ENCODE results near the gene LHFPL4.

The LHFPL4 gene

DNA sequence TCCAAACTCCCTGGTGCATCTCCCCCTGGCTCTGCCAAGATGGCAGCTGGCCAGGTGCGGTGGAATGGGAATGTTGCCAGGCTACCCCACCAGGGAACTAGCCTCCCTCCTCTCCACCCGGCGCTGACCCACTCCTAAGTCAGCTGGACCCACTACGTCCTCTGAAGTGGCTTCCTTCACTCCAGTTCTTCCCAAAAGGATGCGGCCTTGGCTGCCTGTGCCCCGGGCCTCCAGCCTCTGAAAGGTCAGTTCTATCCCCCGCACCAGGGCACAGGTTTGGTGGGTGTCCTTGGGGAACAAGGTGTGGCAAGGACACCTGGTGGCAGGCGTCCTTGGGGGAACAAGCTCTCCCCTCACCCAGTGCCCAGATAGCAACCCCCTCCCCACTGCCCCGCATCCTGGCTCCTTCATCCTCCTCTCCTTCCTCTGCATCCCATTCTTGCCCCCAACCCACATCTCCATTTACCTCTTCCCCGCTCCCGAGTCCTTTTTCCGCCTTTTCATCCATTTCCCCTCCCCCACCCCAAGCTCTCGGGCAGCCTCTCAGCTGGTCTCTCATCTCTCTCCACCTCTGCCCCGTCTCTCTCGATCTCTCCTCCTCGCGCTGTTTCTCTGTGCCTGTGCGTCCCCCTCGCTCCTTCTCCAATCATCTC, 54.0 kb downstream of the LHFPL4 start:
- H3K27me3 ChIP-seq (ENCODE audit: insufficient read depth, poor library complexity, severe bottlenecking) = peaks cover 10% of the 10 kb centered on the region
- H3K4me3 ChIP-seq (replicated peaks; ENCODE audit: insufficient read depth, low read length) = no peak overlapping the region
- DNase-seq (ENCODE audit: low read depth in 1 of 2, low spot score in 1 of 2) = no peak
- no peak for TF ChIP-seq GABPA (IDR thresholded peaks at IDR 0.05; ENCODE audit: low read depth)
- TF ChIP-seq, protein P1, sequence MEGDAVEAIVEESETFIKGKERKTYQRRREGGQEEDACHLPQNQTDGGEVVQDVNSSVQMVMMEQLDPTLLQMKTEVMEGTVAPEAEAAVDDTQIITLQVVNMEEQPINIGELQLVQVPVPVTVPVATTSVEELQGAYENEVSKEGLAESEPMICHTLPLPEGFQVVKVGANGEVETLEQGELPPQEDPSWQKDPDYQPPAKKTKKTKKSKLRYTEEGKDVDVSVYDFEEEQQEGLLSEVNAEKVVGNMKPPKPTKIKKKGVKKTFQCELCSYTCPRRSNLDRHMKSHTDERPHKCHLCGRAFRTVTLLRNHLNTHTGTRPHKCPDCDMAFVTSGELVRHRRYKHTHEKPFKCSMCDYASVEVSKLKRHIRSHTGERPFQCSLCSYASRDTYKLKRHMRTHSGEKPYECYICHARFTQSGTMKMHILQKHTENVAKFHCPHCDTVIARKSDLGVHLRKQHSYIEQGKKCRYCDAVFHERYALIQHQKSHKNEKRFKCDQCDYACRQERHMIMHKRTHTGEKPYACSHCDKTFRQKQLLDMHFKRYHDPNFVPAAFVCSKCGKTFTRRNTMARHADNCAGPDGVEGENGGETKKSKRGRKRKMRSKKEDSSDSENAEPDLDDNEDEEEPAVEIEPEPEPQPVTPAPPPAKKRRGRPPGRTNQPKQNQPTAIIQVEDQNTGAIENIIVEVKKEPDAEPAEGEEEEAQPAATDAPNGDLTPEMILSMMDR (IDR thresholded peaks at IDR 0.05; ENCODE audit: insufficient read depth, low read length) = no peak
- TF ChIP-seq, protein P2, sequence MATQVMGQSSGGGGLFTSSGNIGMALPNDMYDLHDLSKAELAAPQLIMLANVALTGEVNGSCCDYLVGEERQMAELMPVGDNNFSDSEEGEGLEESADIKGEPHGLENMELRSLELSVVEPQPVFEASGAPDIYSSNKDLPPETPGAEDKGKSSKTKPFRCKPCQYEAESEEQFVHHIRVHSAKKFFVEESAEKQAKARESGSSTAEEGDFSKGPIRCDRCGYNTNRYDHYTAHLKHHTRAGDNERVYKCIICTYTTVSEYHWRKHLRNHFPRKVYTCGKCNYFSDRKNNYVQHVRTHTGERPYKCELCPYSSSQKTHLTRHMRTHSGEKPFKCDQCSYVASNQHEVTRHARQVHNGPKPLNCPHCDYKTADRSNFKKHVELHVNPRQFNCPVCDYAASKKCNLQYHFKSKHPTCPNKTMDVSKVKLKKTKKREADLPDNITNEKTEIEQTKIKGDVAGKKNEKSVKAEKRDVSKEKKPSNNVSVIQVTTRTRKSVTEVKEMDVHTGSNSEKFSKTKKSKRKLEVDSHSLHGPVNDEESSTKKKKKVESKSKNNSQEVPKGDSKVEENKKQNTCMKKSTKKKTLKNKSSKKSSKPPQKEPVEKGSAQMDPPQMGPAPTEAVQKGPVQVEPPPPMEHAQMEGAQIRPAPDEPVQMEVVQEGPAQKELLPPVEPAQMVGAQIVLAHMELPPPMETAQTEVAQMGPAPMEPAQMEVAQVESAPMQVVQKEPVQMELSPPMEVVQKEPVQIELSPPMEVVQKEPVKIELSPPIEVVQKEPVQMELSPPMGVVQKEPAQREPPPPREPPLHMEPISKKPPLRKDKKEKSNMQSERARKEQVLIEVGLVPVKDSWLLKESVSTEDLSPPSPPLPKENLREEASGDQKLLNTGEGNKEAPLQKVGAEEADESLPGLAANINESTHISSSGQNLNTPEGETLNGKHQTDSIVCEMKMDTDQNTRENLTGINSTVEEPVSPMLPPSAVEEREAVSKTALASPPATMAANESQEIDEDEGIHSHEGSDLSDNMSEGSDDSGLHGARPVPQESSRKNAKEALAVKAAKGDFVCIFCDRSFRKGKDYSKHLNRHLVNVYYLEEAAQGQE (IDR thresholded peaks at IDR 0.05; ENCODE audit: insufficient replicate concordance, low read depth) = no peak
- TF ChIP-seq POLR2AphosphoS5 (IDR thresholded peaks at IDR 0.05; ENCODE audit: low read depth) = no peak
- TF ChIP-seq SPI1 (IDR thresholded peaks at IDR 0.05; ENCODE audit: borderline replicate concordance, low read depth) = no peak
- no peak overlapping the region for H3K27ac ChIP-seq (replicated peaks)

DNA sequence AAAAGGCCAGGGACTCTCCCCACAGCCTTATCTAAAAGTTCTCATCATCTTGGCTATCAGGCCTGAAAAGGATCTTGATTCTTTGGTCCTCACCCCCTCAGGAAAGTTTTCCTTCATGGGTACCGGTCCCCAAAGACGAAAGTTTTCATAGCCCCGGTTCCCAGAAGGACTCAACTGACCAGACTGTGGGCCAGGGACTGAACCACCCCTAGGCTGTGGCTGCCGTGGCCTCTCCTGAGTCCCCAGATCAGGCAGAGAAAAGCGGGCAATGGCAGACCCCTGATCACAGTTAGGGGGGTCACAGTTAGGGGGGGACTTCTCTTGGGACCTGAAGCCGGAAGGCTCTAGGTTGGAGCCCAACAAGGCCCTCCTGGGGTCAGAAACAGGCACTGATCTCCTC, 54.8 kb downstream of the LHFPL4 start:
- no peak overlapping the region for H3K27ac ChIP-seq (replicated peaks)
- H3K4me3 ChIP-seq (replicated peaks; ENCODE audit: insufficient read depth, low read length) = no peak overlapping the region
- no peak for DNase-seq (ENCODE audit: low read depth in 1 of 2, low spot score in 1 of 2)
- TF ChIP-seq GABPA (IDR thresholded peaks at IDR 0.05; ENCODE audit: low read depth) (no peak), POLR2AphosphoS5 (IDR thresholded peaks at IDR 0.05; ENCODE audit: low read depth) (no peak), SPI1 (IDR thresholded peaks at IDR 0.05; ENCODE audit: borderline replicate concordance, low read depth) (no peak)
- TF ChIP-seq, protein P2 (IDR thresholded peaks at IDR 0.05; ENCODE audit: insufficient replicate concordance, low read depth) = no peak
- TF ChIP-seq, protein P1 (IDR thresholded peaks at IDR 0.05; ENCODE audit: insufficient read depth, low read length) = no peak
- H3K27me3 ChIP-seq (ENCODE audit: insufficient read depth, poor library complexity, severe bottlenecking) = peaks cover 10% of the 10 kb centered on the region

DNA sequence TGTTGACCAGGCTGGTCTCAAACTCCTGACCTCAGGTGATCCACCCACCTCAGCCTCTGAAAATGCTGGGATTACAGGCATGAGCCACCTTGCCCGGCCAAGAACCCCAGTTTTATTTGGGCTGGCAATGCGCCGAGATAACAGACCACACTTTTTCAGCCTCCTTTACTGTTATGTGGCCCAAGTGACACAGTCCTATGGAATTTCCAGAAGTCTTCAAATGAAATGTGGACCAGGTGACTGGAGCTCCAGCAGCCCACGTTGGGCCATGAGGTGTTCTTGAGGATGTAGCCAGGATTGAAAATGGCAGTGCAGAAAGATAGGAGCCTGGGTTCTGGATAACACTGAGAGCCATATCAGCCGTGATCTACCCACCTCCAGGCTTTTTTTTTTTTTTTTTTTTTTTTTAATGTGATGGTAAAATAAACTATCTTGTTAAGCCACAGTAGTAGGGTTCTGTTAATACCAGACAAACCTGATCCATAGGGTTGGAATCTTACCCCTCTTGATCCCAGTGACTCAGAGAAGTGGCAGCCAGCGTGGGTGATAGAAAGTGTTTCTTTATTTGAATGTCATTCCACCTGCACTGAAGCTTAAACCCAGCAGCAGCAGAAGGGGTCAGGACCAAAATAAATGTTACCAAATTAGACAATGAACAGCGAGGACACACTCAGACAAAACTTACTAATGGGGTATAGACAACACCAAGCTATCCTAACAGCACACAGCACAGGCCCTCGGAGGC, 55.6 kb downstream of the LHFPL4 start:
- no peak for DNase-seq (ENCODE audit: low read depth in 1 of 2, low spot score in 1 of 2)
- Histone ChIP-seq H3K4me3 (replicated peaks; ENCODE audit: insufficient read depth, low read length) (no peak overlapping the region), H3K27me3 (ENCODE audit: insufficient read depth, poor library complexity, severe bottlenecking) (peaks cover 10% of the 10 kb centered on the region), H3K27ac (replicated peaks) (no peak overlapping the region)
- TF ChIP-seq SPI1 (IDR thresholded peaks at IDR 0.05; ENCODE audit: borderline replicate concordance, low read depth) (no peak), GABPA (IDR thresholded peaks at IDR 0.05; ENCODE audit: low read depth) (no peak), POLR2AphosphoS5 (IDR thresholded peaks at IDR 0.05; ENCODE audit: low read depth) (no peak)
- TF ChIP-seq, protein P1 (IDR thresholded peaks at IDR 0.05; ENCODE audit: insufficient read depth, low read length) = no peak
- TF ChIP-seq, protein P2 (IDR thresholded peaks at IDR 0.05; ENCODE audit: insufficient replicate concordance, low read depth) = no peak

Measured in HL-60 (cell line).